Activated T-helper 1 cell treated with Interleukin-2 at 50 U/mL for 16 hours (primary cell): ENCODE results near the gene MBD6.

Experiments used
- DNase-seq: peaks from one replicate; pipeline ENCODE4 v3.0.0-alpha.2; 2020; ENCODE audit warnings: low read depth

MBD6 gene

DNA sequence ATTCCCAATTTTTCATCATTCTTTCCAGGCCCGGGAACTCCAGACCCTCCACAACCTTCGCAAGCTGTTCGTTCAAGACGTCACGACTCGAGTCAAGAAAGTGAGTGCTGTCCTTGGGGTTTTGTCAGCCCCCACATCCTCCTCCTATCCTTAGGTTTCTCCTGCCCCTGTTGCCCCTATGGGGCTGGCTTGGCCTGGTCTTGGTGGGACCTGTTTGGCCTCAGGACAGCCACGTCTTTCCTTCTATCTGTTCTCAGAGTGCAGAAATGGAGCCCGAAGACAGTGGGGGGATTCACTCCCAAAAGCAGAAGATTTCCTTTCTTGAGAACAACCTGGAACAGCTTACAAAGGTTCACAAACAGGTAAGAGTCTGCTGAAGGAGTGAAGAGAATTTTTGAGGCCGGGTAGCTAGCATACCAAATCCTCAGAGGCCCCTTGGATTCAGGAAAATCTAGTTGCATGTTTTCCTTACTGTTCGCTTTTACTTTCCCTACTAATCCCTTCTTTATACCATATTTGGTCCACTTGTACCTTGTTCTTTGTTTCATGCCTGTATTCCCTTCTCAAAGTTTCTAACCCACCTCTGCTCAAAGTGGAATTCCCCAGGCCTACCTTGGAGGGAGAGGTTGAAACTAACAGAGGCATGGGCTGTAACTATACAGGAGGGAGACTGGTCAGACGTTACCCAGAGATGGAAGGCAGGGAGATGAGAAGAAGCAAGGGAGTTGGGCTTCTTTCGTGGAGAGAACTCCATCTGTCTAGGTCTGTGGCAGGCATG, 55.5 kb downstream of the MBD6 start:
- no peak for DNase-seq

DNA sequence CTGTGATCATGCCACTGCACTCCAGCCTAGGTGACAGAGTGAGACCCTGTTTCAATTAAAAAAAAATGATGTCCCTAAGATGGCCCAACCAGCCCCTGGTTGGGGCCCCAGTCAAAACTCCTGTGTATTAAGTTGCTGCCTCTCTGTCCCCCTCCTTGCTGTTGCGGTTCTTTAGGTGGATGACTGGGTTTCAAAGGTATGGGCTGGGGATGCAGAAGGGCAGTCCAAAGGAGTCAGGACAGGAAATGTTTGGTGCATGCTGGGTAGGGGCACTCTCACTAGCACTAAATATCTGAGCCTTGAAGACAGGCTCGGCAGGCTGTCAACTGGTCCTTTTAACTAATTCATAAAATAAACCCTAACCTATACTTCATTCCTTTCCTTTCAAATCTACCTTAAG, 56.4 kb downstream of the MBD6 start:
- no peak for DNase-seq
